Mesenchymal stem cell (in vitro differentiated cells and primary cell): ENCODE data around the gene PGS1.

Source experiments
- DNase-seq: peaks from one replicate; pipeline ENCODE4 v3.0.0-alpha.2; 2013
- H2AFZ ChIP-seq: one replicate; pipeline ENCODE4 v1.6.1; 2013; ENCODE audit warnings: low read depth, mild to moderate bottlenecking, control low read depth, inconsistent platforms, low read length, moderate library complexity
- H2AK5ac ChIP-seq: 2 replicates; pipeline ENCODE4 v1.6.1; 2013; ENCODE audit warnings: low read length, moderate library complexity, mild to moderate bottlenecking, inconsistent platforms; ENCODE audit not compliant: severe bottlenecking
- H2BK120ac ChIP-seq: one replicate; pipeline ENCODE4 v1.6.1; 2013; ENCODE audit warnings: low read depth, mild to moderate bottlenecking, inconsistent platforms, low read length, moderate library complexity
- H2BK12ac ChIP-seq, 2 experiments: one replicate each; pipeline ENCODE4 v1.6.1; 2013; ENCODE audit warnings: inconsistent platforms in 2 of 2, low read length in 2 of 2, mild to moderate bottlenecking in 2 of 2, moderate library complexity in 2 of 2, control low read depth in 1 of 2
- H2BK15ac ChIP-seq: one replicate; pipeline ENCODE4 v1.6.1; 2013; ENCODE audit warnings: mild to moderate bottlenecking, low read depth, inconsistent platforms; ENCODE audit not compliant: poor library complexity, severe bottlenecking
- H2BK5ac ChIP-seq: 2 replicates; pipeline ENCODE4 v1.6.1; 2013; ENCODE audit warnings: low read depth, mild to moderate bottlenecking, low read length, control low read depth, inconsistent platforms; ENCODE audit not compliant: poor library complexity, severe bottlenecking
- H3K14ac ChIP-seq, 2 experiments: one replicate each; pipeline ENCODE4 v1.6.1; 2013; ENCODE audit warnings: inconsistent platforms in 2 of 2, low read length in 2 of 2, control low read depth in 1 of 2, mild to moderate bottlenecking in 1 of 2, moderate library complexity in 1 of 2
- H3K18ac ChIP-seq, 2 experiments: one replicate each; pipeline ENCODE4 v1.6.1; 2013; ENCODE audit warnings: inconsistent platforms in 2 of 2, low read length in 2 of 2, control low read depth in 1 of 2, low read depth in 1 of 2, mild to moderate bottlenecking in 1 of 2
- H3K23ac ChIP-seq, 2 experiments: one replicate each; pipeline ENCODE4 v1.6.1; 2013; ENCODE audit warnings: inconsistent platforms in 2 of 2, low read length in 2 of 2, mild to moderate bottlenecking in 2 of 2, moderate library complexity in 2 of 2, control low read depth in 1 of 2
- H3K27ac ChIP-seq: 2 replicates; pipeline ENCODE4 v1.5.1; 2013; ENCODE audit warnings: mild to moderate bottlenecking, moderate library complexity, low read length, control low read depth, inconsistent platforms; ENCODE audit not compliant: poor library complexity, severe bottlenecking
- H3K27me3 ChIP-seq, 2 experiments: 2 replicates each; pipeline versions ENCODE4 v1.6.1 to v1.7.0; 2013; ENCODE audit warnings: low read length in 2 of 2, mild to moderate bottlenecking in 2 of 2, moderate library complexity in 2 of 2, control low read depth in 1 of 2, inconsistent platforms in 1 of 2; ENCODE audit not compliant: control insufficient read depth in 1 of 2, insufficient read depth in 1 of 2
- H3K36me3 ChIP-seq, 2 experiments: 2 replicates each; pipeline versions ENCODE4 v1.6.1 to v1.7.0; 2013; ENCODE audit warnings: low read length in 2 of 2, control low read depth in 1 of 2, inconsistent platforms in 1 of 2, low read depth in 1 of 2, mild to moderate bottlenecking in 1 of 2; ENCODE audit not compliant: insufficient read depth in 2 of 2, control insufficient read depth in 1 of 2
- H3K4ac ChIP-seq, 2 experiments: one replicate each; pipeline ENCODE4 v1.6.1; 2013; ENCODE audit warnings: inconsistent platforms in 2 of 2, low read length in 2 of 2, mild to moderate bottlenecking in 2 of 2, moderate library complexity in 2 of 2, control low read depth in 1 of 2, low read depth in 1 of 2
- H3K4me1 ChIP-seq: 2 replicates; pipeline ENCODE4 v1.6.1; 2013; ENCODE audit warnings: low read depth, low read length, control low read depth; ENCODE audit not compliant: control insufficient read depth, insufficient read depth
- H3K4me2 ChIP-seq: 2 replicates; pipeline ENCODE4 v1.6.1; 2013; ENCODE audit warnings: low read length, mild to moderate bottlenecking, inconsistent platforms; ENCODE audit not compliant: poor library complexity, severe bottlenecking
- H3K4me3 ChIP-seq, 2 experiments: 2 replicates each; pipeline versions ENCODE4 v1.5.1 to v1.7.0; 2013; ENCODE audit warnings: low read length in 2 of 2, mild to moderate bottlenecking in 2 of 2, control low read depth in 1 of 2, low read depth in 1 of 2; ENCODE audit not compliant: insufficient read depth in 1 of 2
- H3K79me1 ChIP-seq: replicated peaks from 2 replicates; pipeline ENCODE4 v1.6.1; 2013; ENCODE audit warnings: mild to moderate bottlenecking, control low read depth, low read length, inconsistent platforms; ENCODE audit not compliant: poor library complexity, severe bottlenecking
- H3K9ac ChIP-seq: 2 replicates; pipeline ENCODE4 v1.7.0; 2013; ENCODE audit warnings: mild to moderate bottlenecking, low read length, moderate library complexity
- H3K9me3 ChIP-seq: 2 replicates; pipeline ENCODE4 v1.7.0; 2013; ENCODE audit warnings: mild to moderate bottlenecking, low read length; ENCODE audit not compliant: control insufficient read depth
- H4K8ac ChIP-seq: one replicate; pipeline ENCODE4 v1.6.1; 2013; ENCODE audit warnings: inconsistent platforms, mild to moderate bottlenecking, low read length, moderate library complexity
- H4K91ac ChIP-seq: one replicate; pipeline ENCODE4 v1.6.1; 2013; ENCODE audit warnings: mild to moderate bottlenecking, low read length, inconsistent platforms
- WGBS: methylation state at CpG from one replicate; pipeline ENCODE4 v1.1.7; 2013; ENCODE audit warnings: mixed read lengths; 5-methylcytosine and 5-hydroxymethylcytosine counted together

Gene PGS1

GRCh38 chr17:78432226-78433012 is 54.0 kb downstream of the PGS1 start:
- Histone ChIP-seq H3K27ac (no peak overlapping the region), H3K9ac (no peak overlapping the region), H3K9me3 (no peaks in the 10 kb centered on the region), H2AK5ac (no peak overlapping the region), H2BK120ac (no peak overlapping the region), H2BK15ac (no peak overlapping the region), H3K4ac (no peak overlapping the region), H3K27me3 (peaks cover 6 to 40% of the 10 kb centered on the region in 2 experiments), H2BK12ac (no peak overlapping the region), H4K8ac (no peak overlapping the region), H3K79me1 (peaks cover 7% of the 10 kb centered on the region), H3K4me1 (peaks cover 49% of the 10 kb centered on the region), H3K23ac (no peak overlapping the region), H3K14ac (no peak overlapping the region), H3K4me3 (no peak overlapping the region), H2AFZ (no peak overlapping the region), H3K4me2 (no peak overlapping the region), H4K91ac (no peak overlapping the region), H2BK5ac (no peak overlapping the region), H3K18ac (no peak overlapping the region), H3K36me3 (peaks cover 19 to 24% of the 10 kb centered on the region in 2 experiments)
- 84% methylated on average over 19 of the region's 21 CpGs for WGBS
- no peak for DNase-seq

- WGBS, result 88% methylated on average over 20 of the region's 20 CpGs
Measured at GRCh38 chr17:78433013-78433727, 54.7 kb downstream of the PGS1 start.

DNA sequence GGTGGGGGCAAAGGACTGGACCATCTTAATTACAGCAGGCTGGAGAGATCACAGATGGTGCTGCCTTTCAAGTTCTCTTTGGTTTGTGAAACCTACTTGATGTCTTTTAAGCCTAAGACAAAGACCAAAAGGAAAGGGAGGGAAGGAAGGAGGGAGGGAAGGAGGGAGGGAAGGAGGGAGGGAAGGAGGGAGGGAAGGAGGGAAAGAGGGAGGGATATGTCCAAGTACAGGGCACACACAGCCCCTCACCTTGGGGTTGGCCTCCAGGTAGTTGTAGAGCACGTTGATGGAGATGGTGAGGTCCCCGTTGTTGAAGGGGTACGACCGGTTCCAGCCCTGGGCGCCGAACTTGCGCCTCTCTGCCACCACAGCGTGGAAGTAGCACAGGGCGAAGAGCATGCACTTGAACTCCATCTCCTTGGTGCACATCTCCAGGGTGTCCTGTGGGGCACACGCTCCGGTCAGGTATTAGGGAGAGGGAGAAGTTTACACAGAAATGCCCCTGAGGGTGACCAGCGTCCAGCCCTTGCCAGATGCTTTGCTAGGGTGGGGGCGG is 55.4 kb downstream of the PGS1 start:
- Histone ChIP-seq H3K14ac (no peak overlapping the region), H2BK12ac (no peak overlapping the region), H3K4me3 (no peak overlapping the region), H3K4me2 (no peak overlapping the region), H3K36me3 (peaks cover 12 to 14% of the 10 kb centered on the region in 2 experiments), H3K9ac (no peak overlapping the region), H2BK120ac (no peak overlapping the region), H2BK15ac (no peak overlapping the region), H4K8ac (no peak overlapping the region), H2BK5ac (no peak overlapping the region), H3K9me3 (no peaks in the 10 kb centered on the region), H2AK5ac (no peak overlapping the region), H3K4ac (no peak overlapping the region), H3K4me1 (peaks cover 43% of the 10 kb centered on the region), H3K18ac (no peak overlapping the region), H2AFZ (no peak overlapping the region), H3K23ac (no peak overlapping the region), H3K79me1 (peaks cover 5% of the 10 kb centered on the region), H4K91ac (no peak overlapping the region), H3K27me3 (peaks cover 6 to 46% of the 10 kb centered on the region in 2 experiments), H3K27ac (no peak overlapping the region)
- 96% methylated on average over 13 of the region's 13 CpGs for WGBS
- no peak for DNase-seq

More at GRCh38 chr17:78433013-78433727, 54.7 kb downstream of the PGS1 start:
- H3K4ac ChIP-seq, result no peak overlapping the region
- no peak overlapping the region for H3K27ac ChIP-seq
- peaks cover 6 to 46% of the 10 kb centered on the region in 2 experiments for H3K27me3 ChIP-seq
- H3K4me3 ChIP-seq, result no peak overlapping the region
- H2BK15ac ChIP-seq, result no peak overlapping the region
- H3K36me3 ChIP-seq, result peaks cover 15 to 18% of the 10 kb centered on the region in 2 experiments
- H3K9me3 ChIP-seq, result no peaks in the 10 kb centered on the region
- peaks cover 7% of the 10 kb centered on the region for H3K79me1 ChIP-seq
- H3K18ac ChIP-seq, result no peak overlapping the region
- no peak overlapping the region for H3K4me2 ChIP-seq
- no peak overlapping the region for H3K9ac ChIP-seq
- no peak overlapping the region for H2BK120ac ChIP-seq
- H2AK5ac ChIP-seq, result no peak overlapping the region
- H2BK12ac ChIP-seq, result no peak overlapping the region
- no peak overlapping the region for H4K8ac ChIP-seq
- no peak overlapping the region for H2BK5ac ChIP-seq
- no peak overlapping the region for H3K14ac ChIP-seq
- DNase-seq, result no peak
- no peak overlapping the region for H2AFZ ChIP-seq
- H3K23ac ChIP-seq, result no peak overlapping the region
- peaks cover 47% of the 10 kb centered on the region for H3K4me1 ChIP-seq
- H4K91ac ChIP-seq, result no peak overlapping the region
